PC-3 (cell line): Measurements from ENCODE around the gene OPA3. TPM values are rescaled to one million over a fixed set of nuclear protein-coding genes. Genes with fewer than 3 reads are reported as not detected.

ENCODE experiments used
- ATAC-seq: fragments of 200-7000 bp; cut with Tn5 transposase; 2 replicates; pipeline ENCODE4 v1.9.1; 2020; ENCODE audit warnings: mild to moderate bottlenecking, moderate library complexity
- BruUV-seq: library from RNA; stranded (reverse); fragments of 400-500 nt; replicated peaks from 2 replicates; lab custom pipeline; 2021; lab: Mats Ljungman, UMichigan
- CTCF ChIA-PET: fragments of 300-600 bp; sonication (Branson Sonifier 250); formaldehyde crosslinking; loops from one replicate; lab custom pipeline; 2022; ENCODE audit warnings: antibody characterized with exemption; lab: Charles Lee
- POLR2A ChIA-PET: fragments of 300-600 bp; sonication (Branson Sonifier 250); formaldehyde crosslinking; loops from one replicate; lab custom pipeline; 2022; ENCODE audit warnings: antibody characterized with exemption; ENCODE audit not compliant: unreplicated experiment; lab: Charles Lee
- DNase-seq: peaks from one replicate; pipeline ENCODE4 v3.0.0-alpha.2; 2015
- H2AFZ ChIP-seq: fragments of 300-600 bp; sonication (generic); 2 replicates; pipeline ENCODE4 v1.6.0; 2016; ENCODE audit warnings: antibody characterized with exemption, low read length
- H3F3A ChIP-seq: fragments of 300-600 bp; sonication (generic); one replicate; pipeline ENCODE4 v1.6.0; 2017; ENCODE audit warnings: antibody characterized with exemption, low read length, control low read depth, mild to moderate bottlenecking; ENCODE audit not compliant: unreplicated experiment
- H3K27ac ChIP-seq: fragments of 300-600 bp; sonication (generic); 2 replicates; pipeline ENCODE4 v1.5.1; 2016; ENCODE audit warnings: mild to moderate bottlenecking, low read length
- H3K27me3 ChIP-seq: fragments of 300-600 bp; sonication (generic); 2 replicates; pipeline ENCODE4 v1.6.1; 2016; ENCODE audit warnings: low read length, mixed read lengths
- H3K36me3 ChIP-seq: fragments of 300-600 bp; sonication (generic); 2 replicates; pipeline ENCODE4 v1.6.1; 2016; ENCODE audit warnings: low read depth, mixed run types, low read length, mixed read lengths
- H3K4me1 ChIP-seq: fragments of 300-600 bp; sonication (generic); 2 replicates; pipeline ENCODE4 v1.5.1; 2016; ENCODE audit warnings: low read length; ENCODE audit not compliant: insufficient read depth
- H3K4me2 ChIP-seq: fragments of 300-600 bp; sonication (generic); 2 replicates; pipeline ENCODE4 v1.6.0; 2016; ENCODE audit warnings: low read length
- H3K4me3 ChIP-seq: fragments of 300-600 bp; sonication (generic); 2 replicates; pipeline ENCODE4 v1.5.1; 2016; ENCODE audit warnings: mild to moderate bottlenecking, low read length, mixed read lengths
- H3K79me2 ChIP-seq: fragments of 300-600 bp; sonication (generic); 2 replicates; pipeline ENCODE4 v1.6.1; 2017; ENCODE audit warnings: low read length, mixed read lengths
- H3K9ac ChIP-seq: fragments of 300-600 bp; sonication (generic); 2 replicates; pipeline ENCODE4 v1.6.0; 2016; ENCODE audit warnings: mild to moderate bottlenecking, low read length
- H3K9me2 ChIP-seq: fragments of 300-600 bp; sonication (generic); replicated peaks from 2 replicates; pipeline ENCODE4 v1.6.1; 2016; ENCODE audit warnings: mixed run types, low read length, mixed read lengths
- H3K9me3 ChIP-seq: fragments of 300-600 bp; sonication (generic); 2 replicates; pipeline ENCODE4 v1.6.1; 2016; ENCODE audit warnings: low read length, mixed read lengths
- H4K20me1 ChIP-seq: fragments of 300-600 bp; sonication (generic); 2 replicates; pipeline ENCODE4 v1.6.1; 2016; ENCODE audit warnings: low read length, mixed read lengths
- EZH2 ChIP-seq: fragments of 300-600 bp; sonication (generic); IDR thresholded peaks from one replicate; pipeline ENCODE4 v1.6.1; 2017; ENCODE audit warnings: antibody characterized with exemption, mild to moderate bottlenecking, low read length; ENCODE audit not compliant: unreplicated experiment
- EZH2phosphoT487 ChIP-seq: fragments of 300-600 bp; sonication (generic); IDR thresholded peaks from 2 replicates; pipeline ENCODE4 v1.6.1; 2018; ENCODE audit warnings: mild to moderate bottlenecking, antibody characterized with exemption, low read length, borderline replicate concordance
- intact Hi-C: fragments of 100-400 bp; cut with micrococcal nuclease; formaldehyde crosslinking; loops from 2 replicates; pipeline ENCODE4 v1.9.0; 2023
- total RNA-seq: library from RNA; depleted of rRNA; stranded (reverse); fragments of >200 nt; gene quantifications from 2 replicates; pipeline ENCODE4 v1.2.3, GENCODE V29; 2014
- TF ChIP-seq, protein P1 (sequence below): fragments of 300-600 bp; sonication (generic); conservative IDR thresholded peaks from 2 replicates; pipeline ENCODE4 v1.5.1; 2017; ENCODE audit warnings: antibody characterized with exemption, low read depth, mild to moderate bottlenecking, low read length

Gene OPA3
- total RNA-seq, 1 experiment from 2014 or later: 9.4 TPM

DNA sequence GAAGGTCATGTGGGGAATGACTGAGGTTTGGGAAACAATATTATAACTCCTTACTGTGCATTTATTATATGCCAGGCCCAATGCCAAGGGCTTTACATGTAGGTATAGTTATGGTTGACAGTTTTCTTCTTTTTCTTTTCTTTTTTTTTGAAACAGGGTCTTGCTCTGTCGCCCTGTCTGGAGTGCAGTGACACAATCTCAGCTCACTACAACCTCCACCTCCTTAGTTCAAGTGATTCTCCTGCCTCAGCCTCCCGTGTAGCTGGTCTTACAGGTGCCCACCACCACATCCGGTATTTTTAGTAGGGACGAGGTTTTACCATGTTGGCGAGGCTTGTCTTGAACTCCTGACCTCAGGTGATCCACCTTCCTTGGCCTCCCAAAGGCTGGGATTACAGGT, 101.6 kb downstream of the OPA3 start:
- H3K9ac ChIP-seq: no peak overlapping the region
- BruUV-seq: no TSS peak

DNA sequence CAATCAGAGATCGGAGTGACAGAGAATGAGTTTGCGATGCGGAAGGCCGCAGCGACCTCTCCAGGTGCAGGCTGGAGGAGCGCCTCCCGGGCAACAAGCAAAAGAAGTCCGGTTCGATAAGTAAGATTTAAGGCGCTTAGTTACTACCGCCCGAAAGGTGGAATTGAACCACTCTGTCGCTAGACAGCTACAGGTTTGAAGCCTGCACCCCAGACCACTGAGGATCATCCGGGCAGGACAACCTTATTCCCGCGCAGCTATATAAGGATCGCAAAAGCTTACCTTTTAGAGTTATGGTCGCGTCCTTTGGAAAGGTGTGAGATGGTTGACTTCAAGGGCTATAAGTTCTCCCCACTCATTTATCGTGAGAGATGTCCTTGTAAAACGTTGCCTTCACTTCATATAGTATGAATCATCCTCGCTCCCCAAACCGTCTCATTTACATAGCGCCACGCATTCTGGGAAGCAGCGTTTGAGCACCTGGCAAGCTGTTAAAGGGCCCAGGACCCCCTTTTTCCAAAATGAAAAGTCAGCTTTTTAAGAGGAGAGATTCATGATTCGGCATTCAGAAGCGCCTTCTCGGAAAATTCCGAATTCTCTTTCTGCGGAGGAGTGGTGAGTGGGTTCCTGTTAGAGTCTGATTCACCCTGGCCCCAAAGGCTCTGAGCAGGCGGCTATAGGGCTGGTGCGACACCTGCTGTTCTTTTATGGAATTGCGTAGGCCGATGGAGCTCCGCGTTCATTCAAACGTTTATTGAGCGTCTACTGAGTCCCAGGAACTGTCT, 106.0 kb downstream of the OPA3 start:
- no peaks in the 10 kb centered on the region for H3K4me1 ChIP-seq
- H3K9me2 ChIP-seq: no peaks in the 10 kb centered on the region
- POLR2A ChIA-PET: interaction anchor here (0.6 to 0.7 kb wide), 2 partner anchors 10 to 33 kb away, joined by 4 to 5 read pairs; no protein-coding TSS in a partner anchor
- intact Hi-C loops: loop anchor here (1.0 to 2.0 kb wide), 3 partner anchors 39 to 74 kb away; partner anchors contain the start of gene PPP1R13L
- TF ChIP-seq, protein P1, sequence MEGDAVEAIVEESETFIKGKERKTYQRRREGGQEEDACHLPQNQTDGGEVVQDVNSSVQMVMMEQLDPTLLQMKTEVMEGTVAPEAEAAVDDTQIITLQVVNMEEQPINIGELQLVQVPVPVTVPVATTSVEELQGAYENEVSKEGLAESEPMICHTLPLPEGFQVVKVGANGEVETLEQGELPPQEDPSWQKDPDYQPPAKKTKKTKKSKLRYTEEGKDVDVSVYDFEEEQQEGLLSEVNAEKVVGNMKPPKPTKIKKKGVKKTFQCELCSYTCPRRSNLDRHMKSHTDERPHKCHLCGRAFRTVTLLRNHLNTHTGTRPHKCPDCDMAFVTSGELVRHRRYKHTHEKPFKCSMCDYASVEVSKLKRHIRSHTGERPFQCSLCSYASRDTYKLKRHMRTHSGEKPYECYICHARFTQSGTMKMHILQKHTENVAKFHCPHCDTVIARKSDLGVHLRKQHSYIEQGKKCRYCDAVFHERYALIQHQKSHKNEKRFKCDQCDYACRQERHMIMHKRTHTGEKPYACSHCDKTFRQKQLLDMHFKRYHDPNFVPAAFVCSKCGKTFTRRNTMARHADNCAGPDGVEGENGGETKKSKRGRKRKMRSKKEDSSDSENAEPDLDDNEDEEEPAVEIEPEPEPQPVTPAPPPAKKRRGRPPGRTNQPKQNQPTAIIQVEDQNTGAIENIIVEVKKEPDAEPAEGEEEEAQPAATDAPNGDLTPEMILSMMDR: peak; percentile 84
- no peak for TF ChIP-seq EZH2phosphoT487
- peak overlapping the region; percentile 79 for H2AFZ ChIP-seq
- peak overlapping the region; percentile 93 for H3K27ac ChIP-seq
- CTCF ChIA-PET: interaction anchor here (0.5 to 4.0 kb wide), 12 partner anchors 10 to 419 kb away, joined by 3 to 60 read pairs (median 4); partner anchors contain the start of gene FOSB
- peak overlapping the region; percentile 82 for H3K4me2 ChIP-seq
- DNase-seq: peak; percentile 90
- peak overlapping the region; percentile 68 for H3K4me3 ChIP-seq
- H3K9ac ChIP-seq: peak overlapping the region; percentile 83
- BruUV-seq: TSS peak; percentile 99
- no peaks in the 10 kb centered on the region for H4K20me1 ChIP-seq
- ATAC-seq: peak; percentile 88
- no peaks in the 10 kb centered on the region for H3K36me3 ChIP-seq
- no peaks in the 10 kb centered on the region for H3K27me3 ChIP-seq
- H3K9me3 ChIP-seq: no peaks in the 10 kb centered on the region
- no peaks in the 10 kb centered on the region for H3K79me2 ChIP-seq
- H3F3A ChIP-seq: no peaks in the 10 kb centered on the region

More for the DNA sequence above, 101.6 kb downstream of the OPA3 start:
- Histone ChIP-seq H4K20me1 (no peaks in the 10 kb centered on the region), H3K4me3 (no peak overlapping the region), H3K4me2 (no peak overlapping the region), H3K27ac (no peak overlapping the region), H3F3A (no peaks in the 10 kb centered on the region), H3K36me3 (no peaks in the 10 kb centered on the region), H3K79me2 (no peaks in the 10 kb centered on the region), H3K27me3 (no peaks in the 10 kb centered on the region), H3K4me1 (peaks cover 4% of the 10 kb centered on the region; the same call in 1 of the 2 replicates), H2AFZ (no peak overlapping the region), H3K9me2 (no peaks in the 10 kb centered on the region), H3K9me3 (no peaks in the 10 kb centered on the region)
- no peak for ATAC-seq
- intact Hi-C loops: no loop called here
- ChIA-PET POLR2A (no interaction called here), CTCF (no interaction called here)
- no peak for DNase-seq
- TF ChIP-seq EZH2phosphoT487 (no peak), EZH2 (no peak)
- TF ChIP-seq, protein P1: no peak
